PC-9 (cell line): ENCODE data around the gene BRD3OS.

ENCODE experiments used
- CTCF ChIP-seq: fragments of 200-600 bp; sonication (generic); conservative IDR thresholded peaks from 2 replicates; pipeline ENCODE4 v1.6.1; 2017; ENCODE audit warnings: mixed run types, antibody characterized with exemption, mild to moderate bottlenecking, moderate library complexity
- EZH2 ChIP-seq: fragments of 200-600 bp; sonication (generic); IDR thresholded peaks from 2 replicates; pipeline ENCODE4 v1.8.0; 2017; ENCODE audit warnings: antibody characterized with exemption, low read depth

- no peak for TF ChIP-seq CTCF
- TF ChIP-seq EZH2, result no peak
Observed at GRCh38 chr9:134065612-134066419, 40.5 kb downstream of the BRD3OS start.
